GM19438 (cell line): ENCODE data around the gene SCFD2.

ENCODE experiments used
- ATAC-seq: cut with Tn5 transposase; IDR thresholded peaks from one replicate; pipeline ENCODE4 v1.9.1; 2021; ENCODE audit warnings: low read depth; ENCODE audit not compliant: unreplicated experiment

Gene SCFD2

DNA sequence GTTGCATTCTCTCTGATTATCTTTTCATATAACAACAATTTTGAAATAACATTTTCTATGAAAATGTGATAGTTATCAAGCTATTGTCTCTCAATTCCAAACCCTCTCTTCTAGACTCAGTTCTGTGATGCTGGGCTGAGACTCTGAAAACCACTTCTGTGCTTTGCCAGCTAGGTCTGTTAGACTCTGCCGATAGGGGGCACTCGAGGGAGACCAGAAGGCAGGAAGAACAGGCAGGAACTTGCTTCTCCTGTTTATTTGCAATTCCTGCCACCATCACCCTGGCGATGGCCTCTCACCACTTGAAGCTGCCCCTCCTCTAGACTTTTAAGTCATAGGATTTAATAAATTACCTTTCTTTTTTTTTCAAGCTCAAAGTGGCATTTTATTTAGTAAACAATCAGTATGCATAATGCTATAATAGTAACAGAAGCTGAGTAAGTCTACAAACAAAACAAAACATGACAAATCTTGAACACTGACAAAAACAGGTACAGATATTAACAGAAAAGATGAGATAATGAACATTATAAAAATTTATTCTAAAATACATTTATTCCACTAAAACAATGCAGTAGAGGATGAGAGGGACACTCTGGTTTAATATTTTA lies 454.1 kb downstream of the SCFD2 start:
- ATAC-seq: no peak

DNA sequence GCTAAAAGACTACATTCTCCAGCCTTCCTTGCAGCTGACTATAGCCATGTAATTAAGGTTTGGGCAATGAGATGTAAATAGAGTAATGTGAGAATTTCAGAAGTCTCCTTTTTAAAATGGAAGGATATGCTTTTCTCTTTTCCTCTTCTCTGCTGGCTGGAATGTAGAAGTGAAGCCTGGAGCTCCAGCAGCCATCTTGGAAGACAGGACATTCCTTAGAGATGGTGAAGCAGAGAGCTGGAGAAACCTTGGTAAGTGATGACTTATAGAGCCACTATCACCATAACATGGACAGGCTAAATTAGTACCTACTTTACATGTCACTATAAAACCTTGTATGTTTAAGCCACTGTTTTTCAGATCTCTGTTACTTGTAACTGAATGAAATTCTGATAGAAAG lies 455.7 kb downstream of the SCFD2 start:
- no peak for ATAC-seq

DNA sequence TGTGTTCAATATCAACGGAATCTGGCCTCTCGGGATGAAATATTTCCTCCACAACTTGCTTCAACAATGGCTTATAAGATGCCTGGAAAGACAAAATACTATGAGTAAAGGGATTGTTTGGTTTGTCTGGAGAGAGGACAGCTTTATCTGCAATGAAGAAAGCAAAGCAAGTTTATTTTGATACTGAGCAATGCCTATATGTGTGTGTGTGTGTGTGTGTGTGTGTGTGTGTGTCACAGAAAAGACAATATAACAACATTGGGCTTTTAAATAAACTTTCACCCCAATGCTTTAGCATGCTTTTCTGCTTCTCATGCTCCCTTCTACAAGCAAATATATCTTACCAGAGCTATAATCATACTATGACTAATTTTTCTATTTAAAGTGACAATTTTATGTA lies 458.4 kb downstream of the SCFD2 start:
- no peak for ATAC-seq

DNA sequence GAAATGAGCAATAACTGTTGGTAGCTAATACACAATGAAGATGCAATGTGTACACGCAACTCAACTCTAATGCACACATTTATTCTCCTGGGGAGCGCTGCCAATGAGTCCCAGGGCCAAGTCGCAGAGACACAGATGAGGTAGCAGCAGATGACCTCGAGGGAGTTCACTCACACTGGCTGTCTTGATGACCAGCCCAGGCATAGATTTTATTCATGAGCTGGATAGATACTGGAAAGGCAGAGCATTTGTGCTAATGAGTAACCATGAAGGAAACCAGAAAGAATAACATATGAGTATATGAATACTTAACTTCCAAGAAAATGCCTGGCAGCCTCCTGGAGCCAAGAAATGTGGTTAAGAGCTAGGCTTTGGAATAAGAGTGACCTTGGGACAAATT lies 461.4 kb downstream of the SCFD2 start:
- no peak for ATAC-seq

DNA sequence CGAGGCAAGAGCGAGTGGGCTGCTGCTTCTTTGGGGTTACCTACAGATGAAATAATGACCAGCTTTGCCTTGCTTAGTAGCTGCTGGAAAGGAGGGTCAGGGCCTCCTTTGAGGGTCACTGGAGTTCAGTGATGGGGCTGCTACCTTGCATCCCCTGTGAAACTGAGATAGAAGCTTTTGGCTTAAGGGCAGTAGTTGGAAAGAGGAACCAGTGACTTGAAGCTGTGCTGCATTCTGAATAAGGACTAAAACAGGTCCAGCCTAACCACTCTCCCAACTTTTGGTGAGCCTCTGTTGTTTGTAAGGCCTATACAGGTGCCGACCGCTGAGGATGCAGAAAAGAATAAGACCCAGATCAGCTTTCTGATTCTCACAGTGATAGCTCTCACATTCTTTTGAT lies 462.6 kb downstream of the SCFD2 start:
- ATAC-seq: no peak

DNA sequence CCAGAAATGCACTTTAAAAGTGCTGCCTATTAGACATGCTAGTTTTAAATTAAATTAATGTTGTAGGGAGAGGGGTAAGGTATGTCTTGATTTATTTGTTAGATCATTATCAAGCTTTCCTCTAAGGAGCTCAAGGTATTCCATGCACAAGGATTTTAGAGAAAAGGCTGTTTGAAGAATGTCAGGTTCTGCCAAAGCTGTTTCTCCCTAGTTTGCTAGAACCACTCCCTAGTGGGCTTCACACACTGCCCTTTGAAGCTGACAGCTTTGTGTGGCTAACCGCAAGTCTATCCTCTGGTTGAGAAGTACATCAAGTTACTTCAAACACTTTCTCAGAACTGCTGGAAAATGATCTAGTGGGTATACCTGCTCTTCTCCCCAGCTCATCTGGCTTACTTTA lies 471.4 kb downstream of the SCFD2 start:
- ATAC-seq: no peak

DNA sequence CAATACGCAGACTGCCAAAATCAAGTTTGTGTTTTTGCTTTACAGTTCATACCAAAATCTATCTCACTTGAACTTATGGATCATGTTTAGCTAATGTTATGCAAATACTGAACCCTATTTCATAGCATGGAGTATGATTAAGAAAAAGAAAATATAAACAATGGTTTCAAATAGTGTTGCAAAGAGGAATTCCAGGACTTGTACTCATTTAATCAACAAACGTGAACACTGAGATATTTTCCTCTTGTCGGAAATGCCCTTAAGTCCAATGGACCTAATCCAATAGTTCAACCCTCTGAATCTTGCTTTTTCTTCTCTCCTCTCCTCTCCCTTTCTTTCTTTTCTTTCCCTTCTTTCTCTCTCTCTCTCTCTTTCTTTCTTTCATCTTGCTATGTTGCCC lies 473.0 kb downstream of the SCFD2 start:
- ATAC-seq: no peak

DNA sequence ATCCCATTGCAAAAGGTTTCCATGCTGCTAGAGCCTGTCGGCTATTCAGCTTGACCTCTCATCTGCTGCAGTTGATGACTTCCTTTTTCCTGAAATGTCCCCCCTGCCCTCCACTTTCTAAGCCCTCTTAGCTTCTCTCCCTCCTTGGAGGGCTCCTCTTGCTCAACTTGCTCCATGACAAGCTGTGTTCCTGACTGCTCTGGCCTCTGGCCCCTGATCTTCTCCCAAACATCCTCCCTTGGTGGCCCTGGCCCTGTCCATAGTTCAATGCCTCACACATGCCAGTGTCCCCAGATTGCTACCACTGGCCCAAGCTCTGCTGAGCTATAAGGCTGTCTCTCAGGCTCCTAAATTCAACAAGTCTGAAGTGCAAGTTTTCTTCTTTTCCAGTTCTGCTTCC lies 474.1 kb downstream of the SCFD2 start:
- no peak for ATAC-seq

DNA sequence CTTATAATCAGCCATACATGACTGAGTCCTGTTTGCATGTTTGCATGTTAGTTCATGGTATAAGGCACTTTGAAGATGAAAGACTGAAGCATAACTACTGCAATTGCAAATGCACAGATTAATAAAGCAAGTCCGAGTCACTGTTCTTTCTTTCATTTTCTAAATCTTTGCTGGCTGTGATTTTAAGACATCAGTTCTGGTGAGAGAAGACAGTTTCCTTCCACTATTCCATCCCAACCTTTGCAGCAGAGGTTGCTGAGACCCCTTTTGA lies 475.4 kb downstream of the SCFD2 start:
- ATAC-seq: no peak

DNA sequence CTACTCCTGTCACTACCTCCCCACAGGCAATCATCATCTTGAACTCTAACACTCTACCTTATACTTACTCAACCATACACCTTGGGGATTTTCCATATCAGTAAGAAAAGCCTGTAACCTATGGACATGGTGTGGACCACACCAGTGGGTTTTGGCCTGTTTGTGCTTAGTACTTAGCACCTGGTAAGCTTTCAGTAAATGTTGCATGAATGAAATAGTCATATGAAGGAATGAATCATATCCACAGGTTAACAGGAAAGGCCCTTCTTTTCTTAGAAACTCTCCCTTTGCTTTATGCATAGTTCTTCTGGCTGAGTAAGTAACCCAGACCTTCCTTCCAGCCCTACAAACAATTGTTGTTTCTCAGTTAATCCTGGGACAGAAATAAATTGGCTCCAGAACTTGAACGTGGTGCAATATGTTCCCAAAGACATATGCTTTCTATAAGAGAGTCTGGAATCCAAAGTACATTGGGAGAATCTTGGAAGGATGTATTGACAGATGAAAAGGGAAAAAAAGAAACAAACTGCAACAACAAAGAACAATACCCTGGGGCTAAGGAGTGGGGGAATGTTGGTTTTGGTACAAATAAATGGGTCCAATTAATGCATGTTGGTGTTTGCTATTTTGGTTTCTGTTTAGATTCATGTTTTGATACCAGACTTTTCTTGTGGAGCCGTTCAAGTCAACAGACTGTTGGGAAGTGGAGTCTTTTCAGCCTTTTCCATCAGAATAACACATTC lies 475.9 kb downstream of the SCFD2 start:
- no peak for ATAC-seq

DNA sequence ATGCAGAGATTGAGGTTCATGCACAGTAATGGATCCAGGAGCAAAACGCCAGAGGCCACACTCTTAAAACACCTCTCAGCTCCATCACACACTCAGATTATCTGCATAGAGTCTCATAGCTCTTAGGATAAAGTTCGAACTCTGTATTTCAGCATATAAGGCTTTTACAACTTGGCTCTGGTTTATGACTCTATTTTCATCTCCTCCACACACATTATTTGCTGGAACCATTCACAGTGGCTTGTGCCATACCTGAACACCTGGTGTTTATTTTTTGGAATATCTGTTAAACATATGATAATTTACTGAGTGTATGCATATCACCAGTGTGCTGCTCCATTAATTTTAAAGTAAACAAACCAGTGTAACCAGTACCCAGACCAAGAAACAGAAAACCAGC lies 476.5 kb downstream of the SCFD2 start:
- ATAC-seq: no peak

DNA sequence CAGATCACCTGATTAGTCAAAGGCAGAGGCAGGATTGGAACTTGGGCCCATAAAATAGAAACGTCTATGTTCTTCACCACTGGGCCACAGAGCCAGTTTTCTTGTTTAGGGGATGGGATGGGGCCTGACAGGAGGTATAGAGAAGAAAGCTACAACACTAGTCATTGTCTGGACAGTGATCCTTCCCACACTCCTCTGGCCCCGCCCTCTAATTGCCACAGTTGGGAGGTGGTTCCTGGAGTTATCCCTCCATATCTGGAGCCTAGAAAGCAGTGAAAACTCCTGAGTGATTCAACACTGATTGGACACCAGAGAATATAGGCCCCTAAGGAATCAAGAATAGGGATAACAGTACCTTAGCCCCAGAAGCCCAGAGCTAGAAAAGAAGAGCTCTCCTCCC lies 480.9 kb downstream of the SCFD2 start:
- no peak for ATAC-seq

DNA sequence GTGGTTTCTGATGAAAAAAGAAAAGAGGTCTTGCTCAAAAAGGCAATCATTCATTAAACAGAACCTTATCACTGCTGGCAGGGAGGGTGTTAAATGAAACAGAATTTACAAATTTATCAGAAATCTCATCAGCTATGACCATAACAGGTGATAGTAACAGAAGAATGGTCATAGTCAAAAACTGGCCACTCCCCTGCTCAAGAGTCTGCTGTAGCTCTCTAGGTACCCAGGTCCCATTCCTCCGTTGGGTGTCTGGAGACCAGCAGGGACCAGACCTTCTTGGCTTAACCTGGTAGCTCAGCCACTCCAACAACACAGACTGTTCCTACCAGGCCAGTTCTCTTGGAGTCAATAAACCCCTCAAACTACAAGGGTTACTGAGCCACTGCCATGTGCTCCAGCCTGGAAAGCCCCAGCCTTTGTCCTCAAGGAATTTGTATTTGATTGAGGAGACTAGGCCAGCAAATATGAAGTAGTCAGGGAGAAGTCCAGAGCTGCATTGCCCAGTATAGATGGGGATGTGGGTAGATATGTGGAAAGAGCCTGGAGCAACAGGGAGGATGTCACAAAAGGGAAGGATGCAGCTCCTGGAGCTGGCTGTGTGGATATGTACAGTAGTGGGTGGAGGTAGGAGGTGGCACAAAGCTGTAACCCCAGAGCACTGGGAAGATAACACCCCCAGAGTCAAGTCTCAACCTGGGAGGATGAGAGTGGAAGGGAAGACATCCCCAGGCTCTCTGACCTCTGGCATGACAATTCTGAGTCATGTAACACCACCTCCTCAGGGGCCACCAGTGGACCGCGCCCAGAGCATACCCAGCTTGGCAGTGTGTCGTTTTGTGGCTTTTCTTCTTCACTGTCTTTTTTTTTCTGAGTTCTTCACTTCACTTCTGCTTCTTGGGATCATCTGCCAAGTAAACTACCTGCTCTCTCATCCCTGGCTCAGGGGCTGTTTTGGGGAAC lies 481.9 kb downstream of the SCFD2 start:
- no peak for ATAC-seq

DNA sequence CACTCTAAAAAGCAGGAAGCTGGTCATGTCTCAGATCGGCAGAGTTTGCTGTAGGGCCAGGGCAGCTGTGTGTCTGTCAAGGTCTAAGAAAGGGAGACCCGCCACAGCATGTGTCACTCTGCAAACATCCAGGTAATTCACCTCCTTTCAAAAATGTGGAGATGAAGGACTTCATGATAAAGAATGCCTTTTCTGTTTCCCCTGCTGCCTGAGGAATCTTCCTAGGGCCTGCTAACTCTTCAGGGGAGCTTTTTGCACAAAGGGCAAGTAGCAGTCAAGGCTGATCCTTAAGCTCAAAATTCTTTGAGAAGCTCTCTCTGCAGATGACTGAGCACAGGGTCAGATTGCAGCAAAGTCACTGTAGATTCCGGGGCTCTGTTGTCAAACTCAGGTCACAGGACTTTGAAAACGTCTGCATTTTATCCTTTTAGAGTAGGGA lies 482.7 kb downstream of the SCFD2 start:
- ATAC-seq: no peak

DNA sequence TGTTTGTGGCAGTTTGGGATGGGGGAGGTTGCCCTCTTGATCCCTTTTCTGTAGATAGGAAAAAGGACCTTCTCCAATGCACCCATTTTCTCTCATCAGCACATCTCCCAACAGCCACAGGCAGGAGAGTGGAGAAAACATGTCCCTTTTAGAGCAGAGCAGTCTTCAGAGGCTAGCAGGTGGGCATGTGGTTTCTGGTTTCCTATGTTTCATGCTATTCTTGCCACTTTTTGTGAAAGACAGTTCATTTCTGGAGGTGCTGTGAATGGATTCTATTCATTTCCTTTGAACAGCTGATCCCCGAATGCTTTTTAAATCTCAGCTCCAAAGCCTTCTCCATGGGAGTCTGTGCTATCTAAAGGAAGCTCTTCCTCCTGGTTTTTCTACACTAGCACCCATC lies 484.9 kb downstream of the SCFD2 start:
- ATAC-seq: no peak

DNA sequence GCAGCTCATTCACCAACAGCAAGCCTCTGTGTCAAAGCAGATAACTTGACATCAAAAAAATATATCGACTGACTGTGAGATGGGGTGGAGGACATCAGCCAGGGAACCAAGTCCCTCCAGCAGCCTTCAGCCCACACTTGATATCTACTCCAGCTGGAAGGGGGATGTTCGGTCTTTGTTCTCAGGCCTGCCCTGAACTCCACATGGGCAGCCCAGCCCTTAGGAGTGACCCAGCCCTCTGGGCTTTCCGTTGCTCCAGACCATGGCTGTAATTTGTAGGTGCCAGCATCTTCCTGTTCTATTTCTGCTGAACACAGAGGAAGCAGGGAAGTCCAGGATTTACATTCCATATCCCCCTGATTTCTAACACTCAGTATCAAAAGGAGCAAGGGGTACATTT lies 486.4 kb downstream of the SCFD2 start:
- no peak for ATAC-seq

DNA sequence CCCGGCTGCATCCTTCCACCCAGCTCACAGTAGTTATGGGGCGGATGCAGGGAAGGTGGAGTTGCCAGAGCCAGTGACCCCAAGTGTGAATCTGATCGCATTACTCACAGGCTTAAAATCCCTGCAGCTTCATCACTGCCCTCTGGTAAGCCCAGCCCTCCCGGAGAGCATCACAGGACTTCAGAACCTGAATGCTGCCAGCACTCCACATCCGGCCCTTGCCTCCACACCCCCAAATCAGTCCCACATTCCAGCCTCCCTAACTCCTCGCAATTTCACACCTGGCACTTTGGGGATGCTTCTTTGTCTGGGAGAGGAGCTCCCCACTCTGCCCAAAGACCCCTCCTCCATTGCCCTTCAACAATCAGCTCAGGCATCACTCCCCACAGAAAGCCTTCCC lies 488.2 kb downstream of the SCFD2 start:
- no peak for ATAC-seq

DNA sequence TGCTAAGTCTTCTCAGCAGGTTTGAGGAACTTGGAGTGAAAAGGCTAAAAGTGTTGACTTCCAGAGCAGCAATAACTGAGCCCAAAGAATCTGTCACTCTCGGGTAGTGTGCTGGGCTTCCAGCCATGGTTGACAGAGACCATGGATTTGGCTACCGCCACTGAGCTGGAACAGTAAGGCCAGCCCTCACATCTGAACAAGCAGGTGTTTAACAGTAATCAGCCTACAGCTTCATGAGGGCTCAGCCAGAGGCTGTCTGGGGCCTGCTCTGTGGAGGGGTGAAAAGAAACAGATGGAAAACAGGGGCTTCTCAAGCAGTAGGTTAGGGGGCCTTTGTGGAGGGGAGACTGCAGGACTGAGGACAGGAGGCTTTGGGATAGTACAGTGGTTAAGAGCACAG lies 488.8 kb downstream of the SCFD2 start:
- ATAC-seq: no peak

DNA sequence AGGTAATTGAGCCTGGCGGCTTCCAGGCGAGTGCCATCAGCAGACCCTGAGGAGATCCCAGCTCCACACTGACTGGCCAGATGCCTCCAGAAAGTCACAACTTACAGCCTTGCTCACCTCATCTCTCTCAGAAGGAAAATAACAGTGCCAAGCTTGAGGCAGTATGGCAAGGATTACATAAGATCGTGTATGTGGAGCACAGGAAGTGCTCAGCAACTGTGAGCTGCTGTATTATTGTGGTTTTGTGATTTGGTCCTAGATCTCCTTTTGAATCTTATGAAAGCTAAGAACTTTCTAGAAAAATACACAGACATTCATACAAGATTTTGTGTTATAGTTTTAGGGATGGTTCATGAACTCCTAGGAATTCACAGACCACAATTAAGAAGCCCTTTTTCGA lies 489.8 kb downstream of the SCFD2 start:
- no peak for ATAC-seq

DNA sequence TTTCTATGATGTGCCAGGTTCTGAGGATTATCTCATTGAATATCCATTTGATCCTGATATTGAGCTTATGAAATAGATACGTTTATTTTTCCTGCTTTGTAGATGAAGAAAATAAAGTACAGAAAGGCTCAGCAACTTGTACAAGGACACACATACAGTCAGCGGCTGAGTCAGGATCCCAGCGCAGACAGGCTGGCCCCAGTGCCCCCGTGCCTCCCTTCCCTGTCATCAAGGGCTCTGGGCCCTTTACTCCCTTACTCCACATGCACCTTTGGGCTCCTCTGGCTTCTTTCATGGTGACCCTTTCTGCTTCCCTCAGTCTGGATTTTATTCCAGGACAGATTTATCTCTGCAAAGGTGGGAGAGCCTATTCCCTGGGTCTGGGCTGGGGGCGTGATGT lies 490.9 kb downstream of the SCFD2 start:
- ATAC-seq: no peak

DNA sequence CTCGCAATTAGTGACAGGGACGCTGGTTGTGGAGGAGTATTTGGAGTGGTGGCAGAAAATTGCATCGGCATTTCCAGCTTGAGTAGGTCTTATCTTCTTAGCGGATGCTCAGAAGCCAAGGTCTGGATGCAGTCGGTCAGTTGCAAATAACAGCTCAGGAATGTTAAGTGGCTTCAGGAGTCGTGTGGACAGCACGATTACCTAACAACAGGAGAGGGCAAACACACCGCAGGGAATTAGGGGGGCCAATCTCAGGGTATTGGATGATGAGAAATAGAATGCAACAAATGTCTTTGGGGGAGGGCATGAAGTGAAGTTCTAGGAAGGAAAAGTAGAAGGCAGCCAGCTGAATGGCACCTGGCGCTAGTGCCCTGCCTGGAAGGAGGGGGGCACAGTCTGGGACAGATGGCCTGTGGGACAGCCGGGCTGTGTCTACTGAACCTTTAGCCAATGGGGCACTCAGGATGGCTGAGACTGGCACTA lies 492.0 kb downstream of the SCFD2 start:
- ATAC-seq: no peak

DNA sequence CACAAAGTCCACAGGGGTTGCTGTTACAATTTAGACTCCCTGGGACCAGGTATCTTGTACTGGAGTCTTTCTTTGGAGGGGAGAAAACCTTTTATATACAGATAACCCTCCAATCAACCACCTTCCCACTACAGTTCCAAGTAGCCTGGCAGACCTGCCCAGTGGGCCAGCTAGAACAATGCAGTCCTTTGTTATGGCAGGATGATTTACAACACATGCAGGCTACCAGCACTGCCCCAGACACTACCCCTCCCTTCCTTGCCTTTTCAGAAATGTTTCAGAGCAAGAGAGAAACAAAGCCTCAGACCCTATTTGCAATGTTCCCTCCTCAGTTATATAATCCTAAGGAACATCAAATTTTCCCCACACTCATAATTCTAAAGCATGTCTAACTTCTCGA lies 492.7 kb downstream of the SCFD2 start:
- no peak for ATAC-seq
